Breast epithelium (tissue), 3 donors: ENCODE results near the gene TUFT1.

Experiments
- CTCF ChIP-seq, 3 donors: fragments of 450-650 bp; IDR thresholded peaks; one replicate each; pipeline ENCODE4 v1.5.1; 2016 to 2017; ENCODE audit warnings: antibody characterized with exemption in 3 of 3, mild to moderate bottlenecking in 3 of 3, moderate library complexity in 3 of 3
- POLR2A ChIP-seq: fragments of 450-650 bp; IDR thresholded peaks from one replicate; pipeline ENCODE4 v1.6.1; 2016; ENCODE audit warnings: antibody characterized with exemption, mild to moderate bottlenecking, moderate library complexity
- POLR2AphosphoS5 ChIP-seq, 3 donors: sonication (generic); formaldehyde crosslinking; IDR thresholded peaks; one replicate each; pipeline ENCODE4 v1.6.1; 2017; ENCODE audit warnings: antibody characterized with exemption in 3 of 3

- TF ChIP-seq CTCF (IDR thresholded peaks at IDR 0.05) (no peak), POLR2A (no peak), POLR2AphosphoS5 (IDR thresholded peaks at IDR 0.05) (no peak)
Observed at GRCh38 chr1:151515265-151515664, 24.8 kb upstream of the TUFT1 start.
